HepG2 (cell line): Measurements from ENCODE around the gene NUP85. TPM values are rescaled to one million over a fixed set of nuclear protein-coding genes. Genes with fewer than 3 reads are reported as not detected.
A peak's percentile ranks its signal among the peaks of the same experiment; 100 is the strongest.

Experiments
- ATAC-seq: fragments of 200-7000 bp; cut with Tn5 transposase; 3 replicates; pipeline ENCODE4 v1.9.1; 2020; ENCODE audit warnings: mild to moderate bottlenecking, moderate library complexity
- BruUV-seq: library from RNA; stranded (reverse); fragments of 400-500 nt; replicated peaks from 2 replicates; lab custom pipeline; 2021; lab: Mats Ljungman, UMichigan
- CTCF ChIA-PET: fragments of 300-600 bp; formaldehyde crosslinking; extraction: SDS; loops from one replicate; lab custom pipeline; 2021; ENCODE audit warnings: low total read pairs, inconsistent platforms, low intra/inter-chr PET ratio; lab: Yijun Ruan, JAX
- POLR2A ChIA-PET: fragments of 350-600 bp; sonication (Branson Sonifier 250); formaldehyde crosslinking; loops from one replicate; lab custom pipeline; 2020; ENCODE audit warnings: antibody characterized with exemption, inconsistent platforms; lab: Yijun Ruan, JAX
- DNase-seq: peaks from one replicate; pipeline ENCODE4 v3.0.0-alpha.2; 2015; ENCODE audit warnings: low spot score
- FAIRE-seq: peaks from 3 replicates; lab custom pipeline; 2011; peaks lifted over from hg19 to GRCh38; lab: Jason Lieb, UNC
- H2AFZ ChIP-seq: one replicate; pipeline ENCODE4 v1.6.1; 2011; ENCODE audit warnings: low read length, inconsistent platforms
- H3K27ac ChIP-seq: fragments of 300-600 bp; 3 replicates; pipeline ENCODE4 v1.8.0; 2011; ENCODE audit warnings: mixed run types, mild to moderate bottlenecking, mixed read lengths, low read length, inconsistent platforms; ENCODE audit not compliant: insufficient read depth; ENCODE audit errors: extremely low read length
- H3K27me3 ChIP-seq, 2 experiments: fragments of 200-600 bp in 1 of 2; 2 replicates in 1 of 2; 3 replicates in 1 of 2; pipeline versions ENCODE4 v1.6.0 to v1.8.0; 2011; ENCODE audit warnings: low read length in 2 of 2, mild to moderate bottlenecking in 2 of 2, moderate library complexity in 2 of 2, inconsistent platforms in 1 of 2; ENCODE audit not compliant: insufficient read depth in 2 of 2, control insufficient read depth in 1 of 2
- H3K36me3 ChIP-seq, 2 experiments: fragments of 200-600 bp in 1 of 2; replicated peaks in 1 of 2; 2 replicates in 1 of 2; 3 replicates in 1 of 2; pipeline versions ENCODE4 v1.5.1 to v1.8.0; 2011; ENCODE audit warnings: low read length in 2 of 2, inconsistent platforms in 1 of 2; ENCODE audit not compliant: insufficient read depth in 2 of 2, control insufficient read depth in 1 of 2
- H3K4me1 ChIP-seq: 2 replicates; pipeline ENCODE4 v1.5.1; 2012; ENCODE audit warnings: low read length, inconsistent platforms; ENCODE audit not compliant: insufficient read depth
- H3K4me2 ChIP-seq: 2 replicates; pipeline ENCODE4 v1.6.0; 2011; ENCODE audit warnings: low read depth, low read length, inconsistent platforms
- H3K4me3 ChIP-seq, 3 experiments: fragments of 200-600 bp in 1 of 3; sonication (generic), shearing (Covaris generic) in 1 of 3; replicated peaks in 1 of 3; 2 replicates each; pipeline ENCODE4 v1.5.1; 2011 to 2016; ENCODE audit warnings: low read length in 3 of 3, inconsistent platforms in 2 of 3, low read depth in 2 of 3, mild to moderate bottlenecking in 2 of 3, control low read depth in 1 of 3, mixed read lengths in 1 of 3; ENCODE audit not compliant: insufficient read depth in 1 of 3
- H3K79me2 ChIP-seq: one replicate; pipeline ENCODE4 v1.6.1; 2011; ENCODE audit warnings: low read length, inconsistent platforms; ENCODE audit not compliant: insufficient read depth
- H3K9ac ChIP-seq: 2 replicates; pipeline ENCODE4 v1.6.0; 2011; ENCODE audit warnings: mild to moderate bottlenecking, low read depth, low read length, inconsistent platforms; ENCODE audit not compliant: insufficient read depth
- H3K9me3 ChIP-seq: 2 replicates; pipeline ENCODE4 v1.5.1; 2012; ENCODE audit warnings: mild to moderate bottlenecking, low read length
- H4K20me1 ChIP-seq: 2 replicates; pipeline ENCODE4 v1.6.0; 2011; ENCODE audit warnings: inconsistent platforms, mild to moderate bottlenecking, low read length, moderate library complexity; ENCODE audit not compliant: insufficient read depth
- ARNT2 ChIP-seq: sonication (generic); formaldehyde crosslinking; IDR thresholded peaks from 2 replicates; pipeline ENCODE4 v1.8.0; 2022; ENCODE audit warnings: mild to moderate bottlenecking, low read depth, missing genetic modification reagents, moderate library complexity
- POLR2A ChIP-seq, 2 experiments: IDR thresholded peaks; 2 replicates each; pipeline ENCODE4 v1.6.1; 2011; ENCODE audit warnings: low read depth in 2 of 2, low read length in 2 of 2, mild to moderate bottlenecking in 1 of 2, moderate library complexity in 1 of 2; ENCODE audit not compliant: insufficient read depth in 1 of 2
- RBM22 ChIP-seq: fragments of 200-400 bp; formaldehyde crosslinking; optimal IDR thresholded peaks from 2 replicates; pipeline ENCODE3; 2017; ENCODE audit warnings: mild to moderate bottlenecking, low read length, moderate library complexity
- RNF2 ChIP-seq: fragments of 450-650 bp; conservative IDR thresholded peaks from 2 replicates; pipeline ENCODE4 v1.6.1; 2016; ENCODE audit warnings: low read depth
- SIX4 ChIP-seq: sonication (generic); formaldehyde crosslinking; IDR thresholded peaks from 2 replicates; pipeline ENCODE4 v1.4.0; 2020; ENCODE audit warnings: missing genetic modification reagents
- SMARCC2 ChIP-seq: fragments of 450-650 bp; IDR thresholded peaks from 2 replicates; pipeline ENCODE4 v1.6.1; 2017; ENCODE audit warnings: antibody characterized with exemption, mild to moderate bottlenecking
- ZBTB4 ChIP-seq: sonication (generic); formaldehyde crosslinking; IDR thresholded peaks from 2 replicates; pipeline ENCODE4 v1.4.0; 2020; ENCODE audit warnings: missing genetic modification reagents, mild to moderate bottlenecking, borderline replicate concordance
- WGBS: methylation state at CpG from one replicate; pipeline ENCODE4 v1.1.6; 2017; ENCODE audit warnings: low lambda C conversion rate; 5-methylcytosine and 5-hydroxymethylcytosine counted together
- in situ Hi-C: cut with HindIII; loops from 2 replicates; pipeline ENCODE4 v1.10.0; 2017; ENCODE audit warnings: low pct_unique_long_range_greater_than_20kb; ENCODE audit not compliant: extremely low pct_ligation_motif_present
- intact Hi-C: fragments of 100-400 bp; cut with micrococcal nuclease; formaldehyde crosslinking; loops from one replicate; pipeline ENCODE4 v1.10.0; 2022; ENCODE audit not compliant: unreplicated experiment
- polyA plus RNA-seq, 8 experiments: library from polyadenylated mRNA; depleted of rRNA in 3 of 8; stranded (reverse) in 7 of 8; unstranded in 1 of 8; fragments of >200 nt; fragmentation: Illumina TruSeq in 4 of 8; extraction: Trizol in 4 of 8; gene quantifications; 2 replicates each; pipeline versions ENCODE4 v1.2.1 to v1.2.3, GENCODE V29; 2011 to 2016; ENCODE audit warnings: low read depth in 4 of 8, missing spikeins in 1 of 8, mixed read lengths in 1 of 8; ENCODE audit not compliant: insufficient read depth in 1 of 8
- total RNA-seq, 5 experiments: library from RNA; depleted of rRNA; stranded (reverse); fragments of >200 nt; fragmentation: Illumina TruSeq; extraction: Trizol; gene quantifications; 2 replicates each; pipeline ENCODE4 v1.2.3, GENCODE V29; 2016; ENCODE audit warnings: low read depth in 1 of 5

Gene NUP85
- total and polyA plus RNA-seq, 2 of the 13 experiments (the other 11 are each of a cell fraction or from before 2014, with no cell fraction given), result 89.1 to 124 TPM

- TF ChIP-seq SIX4 (CRISPR knock-in tag) (no peak), RNF2 (no peak), SMARCC2 (no peak), POLR2A (IDR thresholded peaks at IDR 0.05; ENCODE audit: insufficient read depth in 1 of 2, low read depth in 2 of 2, low read length in 2 of 2) (peak in 1 of 2 experiments; percentile 29; a peak in 1 of 4 replicates), ZBTB4 (CRISPR knock-in tag) (no peak)
Observed at GRCh38 chr17:75241143-75241430, 35.6 kb downstream of the NUP85 start (continued).

GRCh38 chr17:75241502-75241901, 36.0 kb downstream of the NUP85 start:
- intact Hi-C loops, result no loop called here
- POLR2A ChIA-PET, result no interaction called here
- ATAC-seq (no peak), FAIRE-seq (no peak), DNase-seq (no peak)
- Histone ChIP-seq H3K4me2 (no peak overlapping the region), H4K20me1 (no peaks in the 10 kb centered on the region), H2AFZ (no peak overlapping the region), H3K79me2 (no peaks in the 10 kb centered on the region), H3K9me3 (no peaks in the 10 kb centered on the region), H3K27me3 (no peaks in the 10 kb centered on the region), H3K4me1 (no peaks in the 10 kb centered on the region), H3K27ac (no peak overlapping the region), H3K4me3 (no peak overlapping the region), H3K9ac (no peak overlapping the region)
- 98% methylated on average over 9 of the region's 9 CpGs for WGBS
- in situ Hi-C loops, result no loop called here
- no TSS peak for BruUV-seq
- peak; percentile 38 for TF ChIP-seq RBM22
- TF ChIP-seq ARNT2 (CRISPR knock-in tag), result no peak
- TF ChIP-seq, all 625 proteins: peak for 1
- CTCF ChIA-PET, result interaction anchor here (1.9 kb wide), 1 partner anchor 171 kb away, joined by 13 read pairs; no protein-coding TSS in a partner anchor
- peaks cover 82 to 94% of the 10 kb centered on the region in 2 experiments for H3K36me3 ChIP-seq
